ENCODE results near the gene SLC9A8.

Gene SLC9A8

DNA sequence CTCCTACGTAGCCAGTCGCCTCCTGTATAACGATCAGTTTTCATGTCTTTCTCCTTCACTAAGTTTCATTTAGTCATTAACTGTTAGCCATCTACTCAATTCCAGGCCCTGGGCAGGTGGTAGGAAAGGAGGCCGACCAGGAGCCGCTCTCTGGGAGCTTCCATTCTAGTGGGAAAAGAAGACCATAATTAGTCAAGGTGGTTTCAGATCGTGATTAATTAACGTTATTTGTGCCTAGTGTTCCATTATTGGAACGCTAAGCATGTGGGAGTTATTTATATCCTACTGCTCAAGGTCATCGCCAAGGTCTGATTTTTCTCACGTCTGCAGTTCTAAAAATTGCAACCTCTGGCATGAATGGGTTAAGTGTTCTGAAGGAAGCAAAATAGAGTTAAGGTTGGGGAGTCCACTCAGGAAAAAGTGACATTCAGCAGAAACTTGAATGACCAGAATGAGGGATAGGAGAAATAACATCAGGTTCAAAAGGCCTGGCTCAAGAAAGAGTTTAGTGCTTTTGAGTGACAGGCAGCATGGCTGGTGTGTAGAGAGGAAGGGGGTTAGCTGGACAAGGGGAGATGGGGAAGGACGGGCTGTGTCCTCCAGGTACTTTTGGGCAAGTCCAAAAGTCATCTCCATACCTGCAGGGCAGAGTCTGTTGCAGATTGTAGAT, 812 bp downstream of the SLC9A8 start:
- no peak for DNase-seq (ENCODE audit: low read depth in 2 of 2)

DNA sequence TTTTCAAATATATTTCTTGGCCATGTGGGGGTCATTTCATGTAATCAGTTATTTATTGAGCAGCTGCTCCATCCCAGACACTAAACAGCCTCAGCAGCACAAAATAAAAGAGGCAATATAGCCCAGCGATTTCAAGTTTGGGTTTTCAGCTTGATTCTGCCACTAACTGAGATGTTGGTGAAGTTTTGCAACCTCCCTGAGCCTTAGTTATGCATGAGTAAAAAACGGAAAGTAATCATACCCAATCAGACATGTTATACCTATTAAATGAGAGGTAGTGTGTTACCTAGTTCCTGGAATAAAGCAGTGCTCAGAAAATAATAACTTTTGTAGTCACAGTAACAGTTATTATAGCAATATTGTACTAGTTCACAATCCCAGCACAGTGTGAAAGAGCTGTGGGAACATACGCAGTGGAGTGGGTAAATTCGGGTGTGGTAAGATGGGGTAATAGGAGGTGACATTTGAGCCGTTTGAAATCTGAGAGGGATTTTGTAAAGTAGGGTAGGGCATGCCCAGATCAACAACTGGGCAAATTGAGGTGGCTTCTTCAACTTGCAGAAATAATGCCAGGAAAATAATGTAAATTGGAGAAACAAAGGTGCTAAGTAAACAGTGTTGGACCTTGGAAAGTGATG, 1.5 kb downstream of the SLC9A8 start:
- no peak for DNase-seq (ENCODE audit: low read depth in 2 of 2)

DNA sequence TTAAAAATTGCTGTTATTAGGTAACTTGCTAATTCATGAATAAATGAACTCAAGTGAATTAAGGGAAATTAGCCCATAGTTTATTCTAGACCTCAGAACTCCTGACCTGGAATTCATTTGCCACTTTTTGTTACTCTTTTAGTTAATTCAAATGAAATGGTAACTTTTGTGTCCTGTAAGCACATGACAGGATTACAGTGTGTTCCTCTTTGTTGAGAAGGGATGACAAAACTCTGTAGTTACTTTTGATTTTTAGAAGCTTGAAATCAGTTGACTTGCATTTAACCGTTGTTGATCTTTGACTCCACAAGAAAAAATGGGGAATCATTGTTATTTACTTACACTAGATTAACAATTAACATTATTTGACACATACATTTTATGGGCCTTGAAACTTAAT, 6.2 kb downstream of the SLC9A8 start:
- no peak for DNase-seq (ENCODE audit: low read depth in 2 of 2)

DNA sequence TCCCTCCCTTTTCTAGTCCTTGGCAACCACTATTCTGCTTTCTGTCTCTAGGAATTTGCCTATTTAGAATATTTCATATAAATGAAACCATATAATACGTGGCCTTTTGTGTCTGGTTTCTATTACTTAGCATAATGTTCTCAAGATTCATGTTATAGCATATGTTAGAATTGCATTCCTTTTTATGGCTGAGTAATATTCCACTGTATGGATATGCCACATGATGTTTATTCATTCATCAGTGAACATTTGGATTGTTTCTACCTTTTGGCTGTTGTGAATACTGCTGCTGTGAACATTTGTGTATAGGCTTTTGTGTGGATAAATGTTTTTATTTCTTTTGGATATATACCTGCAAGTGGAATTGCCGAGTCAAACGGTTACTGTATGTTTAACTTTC, 7.1 kb downstream of the SLC9A8 start:
- no peak for DNase-seq (ENCODE audit: low read depth in 2 of 2)

DNA sequence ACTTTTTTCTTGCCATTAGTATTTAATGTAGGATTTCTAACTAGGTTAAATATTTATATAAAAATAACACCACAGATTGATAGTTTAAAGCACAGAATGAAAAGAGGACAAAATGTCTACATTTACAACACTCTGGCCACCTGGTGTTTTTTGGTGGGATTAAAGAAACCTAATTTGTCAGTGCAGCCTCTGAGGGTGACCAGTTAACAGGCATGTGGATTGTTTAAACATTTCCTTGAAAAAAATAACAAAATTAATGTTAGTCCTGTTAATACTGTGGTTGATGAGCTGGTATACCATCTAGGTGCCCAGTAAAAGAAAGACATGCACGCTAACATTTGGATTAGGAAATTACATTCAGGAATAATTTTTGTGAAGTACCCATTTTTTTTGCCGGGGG, 8.8 kb downstream of the SLC9A8 start:
- DNase-seq (ENCODE audit: low read depth in 2 of 2): no peak

DNA sequence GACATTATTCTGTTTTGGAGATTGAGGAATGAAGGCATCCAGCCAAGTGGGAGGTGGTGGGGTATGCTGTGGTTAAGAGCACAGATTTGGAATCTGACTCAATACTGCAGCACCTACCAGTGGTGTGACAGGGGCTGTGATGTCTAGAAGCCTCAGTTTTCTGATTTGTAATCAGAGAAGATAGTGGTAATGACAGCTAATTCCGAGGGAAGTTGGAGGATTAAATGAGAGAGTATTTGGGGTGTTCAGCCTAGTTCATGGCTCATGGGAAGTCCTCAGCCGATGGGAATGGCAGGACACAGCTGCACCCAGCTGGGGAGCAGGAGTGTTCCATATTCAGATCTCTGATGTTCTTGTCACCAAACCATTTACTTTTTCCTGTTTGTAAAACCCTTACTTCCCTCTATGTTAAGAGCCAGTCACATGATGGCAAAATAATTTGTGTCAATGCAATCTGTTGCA, 9.3 kb downstream of the SLC9A8 start:
- DNase-seq (ENCODE audit: low read depth in 2 of 2): no peak

DNA sequence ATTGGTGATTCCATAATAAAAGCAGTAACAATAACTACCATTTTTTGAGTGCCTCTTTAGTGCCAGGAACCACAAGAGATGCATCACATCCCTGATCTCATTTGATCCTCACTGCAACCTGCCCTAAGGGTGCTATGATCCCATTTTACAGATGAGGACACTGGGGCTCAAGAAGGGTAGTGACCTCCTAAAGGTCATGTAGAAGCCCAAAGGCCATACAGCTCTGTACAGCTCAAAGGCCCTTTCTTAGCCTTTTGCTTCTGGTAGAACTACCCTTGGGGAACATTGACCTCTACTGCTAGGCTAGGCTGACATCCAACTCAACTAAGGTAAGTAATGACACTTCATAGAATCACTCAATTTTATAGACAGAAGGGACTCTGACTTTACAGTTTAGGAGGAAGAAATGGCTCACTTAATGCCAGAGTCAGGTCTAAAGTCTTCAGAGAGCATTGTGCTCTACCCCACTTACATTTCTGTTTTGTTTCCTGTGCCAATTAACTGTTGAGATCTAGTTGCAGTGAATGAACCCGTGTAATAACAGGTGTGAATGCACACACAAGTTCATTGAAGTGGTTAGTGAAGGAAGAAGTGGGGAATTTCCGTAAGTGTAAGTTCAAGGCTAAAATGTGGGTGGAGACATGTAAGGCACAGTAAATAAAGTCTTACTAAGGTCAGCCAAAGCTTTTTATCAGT, 10.7 kb downstream of the SLC9A8 start:
- DNase-seq (ENCODE audit: low read depth in 2 of 2): no peak

DNA sequence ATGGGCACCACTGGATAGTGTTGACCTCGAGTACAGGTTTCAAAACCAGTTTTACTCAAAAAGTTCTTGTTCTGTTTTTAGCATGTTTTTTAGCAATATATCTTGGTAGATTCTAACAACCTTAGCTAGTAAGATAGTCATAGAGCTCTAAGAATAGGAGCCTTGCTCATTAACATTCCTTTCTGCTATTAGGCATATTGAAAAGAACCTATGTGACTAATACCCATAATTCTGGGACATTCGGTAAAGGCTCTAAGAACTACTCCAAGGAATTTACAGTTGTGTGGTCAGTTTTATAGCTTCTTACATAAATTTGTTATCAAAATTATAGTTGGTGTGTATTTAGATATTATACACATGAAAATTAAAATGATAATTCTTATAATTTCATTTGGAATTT, 11.6 kb downstream of the SLC9A8 start:
- no peak for DNase-seq (ENCODE audit: low read depth in 2 of 2)

DNA sequence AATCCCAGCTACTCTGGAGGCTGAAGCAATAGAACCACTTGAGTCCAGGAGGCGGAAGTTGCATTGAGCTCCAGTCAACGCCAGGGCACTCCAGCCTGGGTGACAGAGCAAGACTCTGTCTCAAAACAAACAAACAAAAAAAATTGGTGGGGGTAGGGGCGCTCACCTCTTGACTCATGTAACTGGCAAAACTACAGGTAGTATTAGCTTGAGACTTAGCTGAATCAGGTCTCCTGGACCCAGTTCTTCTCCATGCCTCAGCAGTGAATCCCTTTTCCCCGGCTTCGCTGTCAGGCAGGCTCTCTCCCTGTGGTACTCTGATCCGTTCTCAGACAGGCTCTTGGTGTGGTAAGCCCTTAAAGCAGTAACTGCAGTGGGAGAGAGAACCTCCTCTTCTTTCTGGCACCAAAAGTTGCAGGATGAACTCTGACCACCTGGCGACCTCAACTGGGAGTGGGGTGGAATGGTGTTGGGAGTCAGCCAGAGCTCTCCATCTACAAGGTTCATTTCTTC, 12.9 kb downstream of the SLC9A8 start:
- DNase-seq (ENCODE audit: low read depth in 2 of 2): no peak

DNA sequence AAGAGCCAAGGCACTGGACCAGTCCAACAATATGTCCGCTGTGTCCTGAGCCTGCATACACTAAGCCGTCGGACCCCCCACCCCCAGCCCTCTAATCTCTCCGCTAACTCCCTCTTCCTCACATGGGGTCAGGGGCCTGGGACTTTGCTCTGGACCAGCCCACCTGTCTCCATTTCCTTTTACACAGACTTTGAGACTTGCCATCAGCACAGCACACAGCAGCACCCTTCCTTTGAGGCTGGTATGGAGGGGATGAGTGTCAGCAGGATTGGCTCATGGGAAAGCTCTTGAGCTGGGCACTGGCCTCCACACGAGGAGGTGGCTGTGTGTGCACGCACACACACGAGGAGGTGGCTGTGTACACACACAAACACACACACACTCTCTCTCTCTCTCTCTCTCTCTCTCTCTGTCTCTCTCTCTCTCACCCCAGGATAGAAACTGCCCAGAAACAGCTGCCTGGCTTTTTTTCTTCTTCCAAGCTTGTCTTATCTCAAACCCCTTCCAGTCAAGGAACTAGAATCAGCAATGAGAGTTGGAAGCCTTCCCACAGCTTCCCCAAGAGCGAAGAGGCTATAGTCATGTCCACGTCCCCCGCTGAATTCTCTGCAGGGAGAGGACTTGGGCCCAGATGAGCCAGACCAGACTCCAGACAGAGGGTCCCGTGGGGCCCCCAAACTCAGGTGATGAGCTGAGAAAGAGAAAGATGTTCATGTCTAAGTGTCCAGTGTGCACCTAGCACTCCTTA, 18.6 kb downstream of the SLC9A8 start:
- no peak for DNase-seq (ENCODE audit: low read depth in 2 of 2)

DNA sequence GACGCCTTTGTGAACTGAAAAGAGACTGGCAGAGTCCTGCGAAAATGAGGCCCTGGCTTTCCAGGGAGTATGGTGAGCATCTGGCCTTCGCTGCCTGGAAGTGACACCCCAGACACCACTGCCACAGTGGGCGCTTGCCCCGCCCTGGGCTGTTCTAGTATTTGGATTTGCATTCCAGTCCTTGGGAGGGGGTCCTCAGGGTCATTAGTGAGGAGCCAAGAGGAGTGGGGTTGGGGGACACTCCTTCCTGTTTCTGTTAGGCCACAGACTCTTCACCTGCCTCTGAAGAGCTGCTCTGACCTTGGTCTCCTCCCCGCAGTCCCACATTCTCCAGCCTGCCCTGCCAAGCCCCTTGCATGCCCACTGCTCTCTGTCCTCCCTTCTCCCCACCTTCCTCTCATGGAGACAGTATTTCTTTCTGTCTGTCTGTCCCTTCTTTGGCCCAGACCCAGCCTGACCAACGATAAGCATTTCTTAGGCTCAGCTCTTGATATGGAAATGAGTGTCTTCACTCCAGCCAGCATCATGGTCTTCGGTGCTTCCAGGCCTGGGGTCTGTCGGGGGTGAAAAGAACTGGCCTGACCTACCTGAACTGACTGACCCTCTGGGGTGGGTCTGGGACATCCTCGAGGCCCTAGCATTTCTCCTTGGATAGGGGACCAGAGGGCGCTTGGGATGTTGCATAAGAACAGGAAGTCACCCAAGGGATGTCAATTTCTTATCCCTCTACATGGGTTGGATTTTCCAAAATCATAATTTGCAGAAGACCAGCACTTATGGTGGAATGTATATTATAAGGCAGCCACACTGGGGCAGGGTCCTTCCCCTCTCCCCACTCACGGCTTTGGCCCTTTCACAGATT, 19.4 kb downstream of the SLC9A8 start:
- DNase-seq (ENCODE audit: low read depth in 2 of 2): no peak

DNA sequence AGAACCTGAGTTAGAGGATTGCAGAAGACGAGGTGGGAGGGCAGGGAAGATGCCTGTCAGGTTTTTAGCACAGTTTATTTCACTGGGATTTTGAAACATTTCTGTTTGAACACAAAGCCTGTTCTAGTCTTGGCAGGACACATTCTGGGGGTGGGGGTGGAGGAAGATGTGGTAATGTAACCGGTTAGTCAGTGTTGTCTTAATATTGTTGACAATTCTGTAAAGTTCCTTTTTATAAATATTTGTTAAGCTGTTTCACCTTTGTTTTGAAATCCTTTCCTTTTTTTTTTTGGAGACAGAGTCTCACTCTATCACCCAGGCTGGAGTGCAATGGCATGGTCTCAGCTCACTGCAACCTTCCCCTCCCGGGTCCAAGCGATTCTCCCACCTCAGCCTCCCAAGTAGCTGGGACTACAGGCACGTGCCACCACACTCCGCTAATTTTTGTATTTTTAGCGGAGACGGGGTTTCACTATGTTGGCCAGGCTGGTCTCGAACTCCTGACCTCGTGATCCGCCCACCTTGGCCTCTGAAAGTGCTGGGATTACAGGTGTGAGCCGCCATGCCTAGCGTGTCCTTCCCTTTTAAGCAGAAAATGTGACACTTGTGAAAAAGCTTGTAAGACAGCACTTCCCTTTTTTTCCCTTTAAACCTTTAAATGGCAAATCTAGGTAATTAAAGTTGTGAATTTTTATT, 20.2 kb downstream of the SLC9A8 start:
- DNase-seq (ENCODE audit: low read depth in 2 of 2): no peak

DNA sequence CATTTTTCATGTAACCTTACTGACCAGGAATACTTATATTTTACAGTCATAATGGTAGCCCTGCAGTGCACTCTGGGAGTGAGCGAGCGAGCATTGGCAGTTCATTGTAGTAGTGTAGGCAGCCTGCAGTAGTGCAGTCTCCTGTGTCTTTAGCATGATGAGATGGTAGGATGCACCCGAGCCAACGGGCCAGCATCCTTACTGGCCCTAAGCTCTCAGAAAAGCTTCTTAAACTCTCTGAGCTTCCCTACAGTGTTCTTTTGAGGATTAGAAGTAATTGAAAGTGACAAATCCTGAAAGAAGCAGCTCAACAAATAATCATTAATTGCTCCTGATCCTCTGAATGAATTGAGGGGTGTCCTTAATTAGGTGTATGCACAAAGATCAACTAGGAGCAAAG, 20.9 kb downstream of the SLC9A8 start:
- no peak for DNase-seq (ENCODE audit: low read depth in 2 of 2)

DNA sequence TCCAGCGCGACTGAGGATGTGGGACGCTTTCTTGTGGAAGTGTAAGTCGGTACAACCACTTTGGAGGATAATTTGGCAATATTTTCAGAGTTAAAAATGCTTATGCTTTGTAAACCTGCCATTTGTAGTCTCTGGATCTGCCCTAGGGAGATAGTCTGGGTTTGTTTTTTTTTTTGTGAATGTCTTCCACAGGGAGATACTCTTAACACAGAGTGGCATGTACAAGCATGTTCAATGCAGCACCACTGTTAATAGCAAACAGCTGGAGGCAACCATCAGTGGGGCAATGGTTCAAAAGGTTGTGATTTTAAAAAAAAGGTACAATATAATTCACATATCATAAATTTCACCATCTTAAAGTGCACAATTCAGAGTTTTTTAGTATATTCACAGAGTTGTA, 22.4 kb downstream of the SLC9A8 start:
- no peak for DNase-seq (ENCODE audit: low read depth in 2 of 2)

DNA sequence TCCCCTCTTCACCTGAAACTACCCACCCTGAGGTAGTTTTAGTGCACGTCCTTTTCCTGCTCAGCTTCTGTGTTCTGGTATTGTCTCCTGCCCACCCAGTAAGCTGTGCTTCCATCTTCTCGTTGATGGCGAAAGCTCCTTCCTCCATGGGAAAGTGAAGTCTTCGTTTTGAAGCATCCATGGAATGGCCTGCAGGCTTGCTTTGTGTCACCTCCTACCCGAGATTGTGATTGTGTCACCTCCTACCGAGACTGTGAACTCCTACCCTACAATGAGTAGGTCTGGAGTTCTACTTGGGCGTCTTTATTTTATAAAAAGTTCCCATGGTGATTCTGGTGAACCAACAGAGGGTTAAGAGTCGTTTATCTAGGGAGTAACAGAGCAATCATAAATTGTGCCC, 25.9 kb downstream of the SLC9A8 start:
- no peak for DNase-seq (ENCODE audit: low read depth in 2 of 2)

DNA sequence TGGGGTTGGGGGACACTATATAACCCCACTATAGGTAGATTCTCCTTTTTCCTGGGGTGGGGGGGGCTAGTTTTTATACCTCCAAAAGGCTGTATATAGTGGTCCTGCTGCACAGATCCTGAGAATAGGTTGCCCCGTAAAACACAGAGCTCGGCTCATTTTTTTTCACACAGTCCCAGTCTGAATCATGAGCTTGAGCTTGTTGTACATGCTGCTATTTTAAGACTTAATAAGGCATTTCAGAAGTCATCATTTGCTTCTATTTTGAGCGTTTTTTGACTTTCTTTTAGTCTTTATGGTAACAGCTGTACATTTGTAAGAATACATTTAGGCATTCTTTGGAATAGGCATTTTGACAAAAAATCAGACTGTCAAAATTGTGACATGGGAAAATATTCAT, 30.5 kb downstream of the SLC9A8 start:
- no peak for DNase-seq (ENCODE audit: low read depth in 2 of 2)

DNA sequence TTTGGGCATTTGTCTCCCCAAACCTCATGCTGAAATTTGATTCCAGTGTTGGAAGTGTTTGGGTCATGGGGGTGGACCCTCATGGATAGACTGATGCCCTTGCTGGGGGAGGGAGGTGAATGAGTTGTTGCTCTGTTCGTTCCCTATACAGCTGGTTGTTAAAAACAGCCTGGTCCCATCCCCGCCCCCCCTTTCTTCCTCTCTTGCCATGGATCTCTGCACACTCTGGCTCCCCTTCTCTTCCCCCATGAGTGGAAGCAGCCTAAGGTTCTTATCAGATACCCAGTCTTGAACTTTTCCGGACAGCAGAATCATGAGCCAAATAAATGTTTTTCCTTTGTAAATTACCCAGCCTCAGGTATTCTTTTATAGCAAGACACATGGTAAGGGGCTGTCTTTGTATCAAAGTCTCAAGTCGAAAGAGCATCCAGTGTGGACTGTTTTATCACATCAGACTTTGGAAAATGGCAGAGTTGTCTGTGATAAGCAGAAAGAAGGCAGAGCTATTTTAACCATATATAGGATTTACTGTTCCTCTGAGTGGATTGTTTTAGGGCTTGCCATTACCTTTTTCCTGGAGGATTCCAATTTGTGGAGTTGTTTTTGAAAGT, 31.2 kb downstream of the SLC9A8 start:
- DNase-seq (ENCODE audit: low read depth in 2 of 2): no peak

DNA sequence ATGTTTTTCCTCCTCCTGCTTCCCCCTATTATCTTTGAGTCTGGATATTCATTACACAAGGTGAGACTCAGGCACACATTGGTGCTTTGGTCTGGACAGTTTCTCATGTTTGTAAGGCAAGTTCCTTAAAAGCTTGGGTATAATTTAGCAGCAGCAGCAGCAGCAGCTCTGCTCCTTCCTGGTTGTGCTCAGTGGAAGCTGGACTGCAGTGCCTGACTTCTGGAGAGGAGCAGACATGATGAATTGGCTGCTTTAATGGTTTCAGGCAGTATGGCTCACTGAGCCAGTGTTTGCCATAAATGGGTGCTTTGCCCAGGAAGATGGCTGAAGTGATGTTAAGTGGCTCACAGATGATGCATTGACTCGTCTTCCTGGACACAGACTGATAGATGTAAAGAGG, 32.4 kb downstream of the SLC9A8 start:
- no peak for DNase-seq (ENCODE audit: low read depth in 2 of 2)

DNA sequence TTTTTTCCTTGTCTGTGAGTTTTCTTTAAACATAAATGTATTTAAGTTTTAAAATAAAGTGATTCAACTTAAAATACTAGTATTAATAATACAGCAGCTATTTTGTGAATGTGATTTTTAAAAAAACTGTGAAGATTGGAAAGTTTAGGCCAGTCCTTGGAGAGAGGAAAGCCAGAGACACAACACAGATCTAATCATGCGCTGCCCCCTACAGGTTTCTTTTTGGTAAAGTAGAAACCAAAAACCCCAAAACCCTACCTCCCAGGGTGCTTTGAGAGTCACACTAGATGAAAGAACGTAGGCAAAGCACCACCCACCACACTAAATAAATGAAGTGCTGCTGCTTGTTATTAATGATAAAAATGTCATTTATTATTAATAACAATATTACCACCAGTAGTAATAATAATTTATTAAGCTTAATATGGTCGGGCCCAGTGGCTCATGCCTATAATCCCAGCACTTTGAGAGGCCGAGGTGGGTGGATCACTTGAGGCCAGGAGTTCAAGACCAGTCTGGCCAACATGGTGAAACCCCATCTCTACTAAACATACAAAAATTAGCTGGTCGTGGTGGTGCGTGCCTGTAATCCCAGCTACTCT, 33.7 kb downstream of the SLC9A8 start:
- DNase-seq (ENCODE audit: low read depth in 2 of 2): peak; percentile 6 to 26

Measured in stimulated activated CD8-positive, alpha-beta memory T cell treated with anti-CD3 and anti-CD28 coated beads, Interleukin-7, amount 100 ng/mL, for 4 hours (primary cell).